ENCODE data around the gene TMEM141. TPM values are rescaled to one million over a fixed set of nuclear protein-coding genes. Genes with fewer than 3 reads are reported as not detected.
"Not testable (repeated sequence)": the region's sequence is repeated elsewhere in the genome, so short reads cannot be mapped to it uniquely, and the experiment has no call there.

TMEM141 gene
- total RNA-seq, 1 experiment from 2014 or later, result 63.0 TPM

- no peak for DNase-seq (ENCODE audit: low read depth)
Measured at GRCh38 chr9:136773386-136774044, 17.6 kb upstream of the TMEM141 start.

- no peak for DNase-seq (ENCODE audit: low read depth)
Measured at GRCh38 chr9:136774416-136775045, 16.6 kb upstream of the TMEM141 start.

- DNase-seq (ENCODE audit: low read depth), result no peak
Measured at GRCh38 chr9:136775191-136775590, 16.0 kb upstream of the TMEM141 start.

- no peak for DNase-seq (ENCODE audit: low read depth)
Measured at GRCh38 chr9:136776947-136777346, 14.2 kb upstream of the TMEM141 start.

- no peak for DNase-seq (ENCODE audit: low read depth)
Measured at GRCh38 chr9:136777359-136777758, 13.8 kb upstream of the TMEM141 start.

GRCh38 chr9:136779808-136780207, 11.3 kb upstream of the TMEM141 start:
- no peak for DNase-seq (ENCODE audit: low read depth)

GRCh38 chr9:136782452-136782851, 8.7 kb upstream of the TMEM141 start:
- DNase-seq (ENCODE audit: low read depth), result no peak

GRCh38 chr9:136784249-136784996, 6.7 kb upstream of the TMEM141 start:
- no peak for DNase-seq (ENCODE audit: low read depth)

GRCh38 chr9:136784997-136785361, 6.2 kb upstream of the TMEM141 start:
- DNase-seq (ENCODE audit: low read depth), result no peak

GRCh38 chr9:136785565-136786355, 5.4 kb upstream of the TMEM141 start:
- not testable (repeated sequence) for DNase-seq (ENCODE audit: low read depth)

GRCh38 chr9:136786451-136786850, 4.7 kb upstream of the TMEM141 start:
- no peak for DNase-seq (ENCODE audit: low read depth)

- DNase-seq (ENCODE audit: low read depth), result not testable (repeated sequence)
Measured at GRCh38 chr9:136786983-136787382, 4.2 kb upstream of the TMEM141 start.

GRCh38 chr9:136787690-136788400, 3.3 kb upstream of the TMEM141 start:
- DNase-seq (ENCODE audit: low read depth), result peak; percentile 59

GRCh38 chr9:136788644-136789522, 2.3 kb upstream of the TMEM141 start:
- not testable (repeated sequence) for DNase-seq (ENCODE audit: low read depth)

- DNase-seq (ENCODE audit: low read depth), result no peak
Measured at GRCh38 chr9:136789523-136789937, 1.6 kb upstream of the TMEM141 start.

- DNase-seq (ENCODE audit: low read depth), result peak; percentile 27
Measured at GRCh38 chr9:136791516-136792276, 552 bp downstream of the TMEM141 start.

GRCh38 chr9:136792321-136793085, 1.4 kb downstream of the TMEM141 start:
- DNase-seq (ENCODE audit: low read depth), result no peak

- DNase-seq (ENCODE audit: low read depth), result no peak
Measured at GRCh38 chr9:136793086-136793946, 2.2 kb downstream of the TMEM141 start.

Data from M059J (cell line).